GM21390 (cell line): ENCODE measurements around the gene POLR3B.
A peak's percentile ranks its signal among the peaks of the same experiment; 100 is the strongest.
"Not testable (repeated sequence)": the region's sequence is repeated elsewhere in the genome, so short reads cannot be mapped to it uniquely, and the experiment has no call there.

ENCODE experiments used
- ATAC-seq: cut with Tn5 transposase; IDR thresholded peaks from one replicate; pipeline ENCODE4 v1.9.1; 2021; ENCODE audit not compliant: unreplicated experiment

The POLR3B gene

GRCh38 chr12:106342397-106343213, 14.9 kb upstream of the POLR3B start:
- no peak for ATAC-seq

GRCh38 chr12:106343214-106343528, 14.4 kb upstream of the POLR3B start:
- ATAC-seq, result no peak

GRCh38 chr12:106344131-106344530, 13.4 kb upstream of the POLR3B start:
- no peak for ATAC-seq

- no peak for ATAC-seq
Observed at GRCh38 chr12:106345746-106346145, 11.8 kb upstream of the POLR3B start.

- no peak for ATAC-seq
Observed at GRCh38 chr12:106348411-106348810, 9.1 kb upstream of the POLR3B start.

GRCh38 chr12:106353175-106353574, 4.4 kb upstream of the POLR3B start:
- no peak for ATAC-seq

GRCh38 chr12:106358396-106359241, 1.1 kb downstream of the POLR3B start:
- ATAC-seq, result peak; percentile 14

- ATAC-seq, result no peak
Observed at GRCh38 chr12:106359646-106360399, 2.3 kb downstream of the POLR3B start.

GRCh38 chr12:106360400-106360994, 2.9 kb downstream of the POLR3B start:
- ATAC-seq, result no peak

- ATAC-seq, result no peak
Observed at GRCh38 chr12:106362971-106363370, 5.4 kb downstream of the POLR3B start.

GRCh38 chr12:106364261-106364660, 6.7 kb downstream of the POLR3B start:
- no peak for ATAC-seq

- no peak for ATAC-seq
Observed at GRCh38 chr12:106369624-106370346, 12.2 kb downstream of the POLR3B start.

GRCh38 chr12:106378788-106379187, 21.2 kb downstream of the POLR3B start:
- ATAC-seq, result no peak

- no peak for ATAC-seq
Observed at GRCh38 chr12:106380954-106381353, 23.4 kb downstream of the POLR3B start.

GRCh38 chr12:106381866-106382265, 24.3 kb downstream of the POLR3B start:
- ATAC-seq, result not testable (repeated sequence)

GRCh38 chr12:106386813-106387535, 29.4 kb downstream of the POLR3B start:
- no peak for ATAC-seq

GRCh38 chr12:106387848-106388377, 30.4 kb downstream of the POLR3B start:
- no peak for ATAC-seq

GRCh38 chr12:106389151-106389550, 31.6 kb downstream of the POLR3B start:
- no peak for ATAC-seq

- ATAC-seq, result no peak
Observed at GRCh38 chr12:106392759-106393158, 35.2 kb downstream of the POLR3B start.

- ATAC-seq, result no peak
Observed at GRCh38 chr12:106409878-106410277, 52.3 kb downstream of the POLR3B start.
